ENCODE results near the gene POLR1A. TPM values are rescaled to one million over a fixed set of nuclear protein-coding genes. Genes with fewer than 3 reads are reported as not detected.

POLR1A gene
- 10 to 100 TPM; 13.3 to 22.4 (median 16.6) TPM for total RNA-seq

- Histone ChIP-seq H3K27me3 (no peaks in the 10 kb centered on the region), H3K4me3 (peak within 1 kb of the TSS; percentile 71 to 85 (median 85)), H3K4me1 (peaks cover 30 to 47% (median 42%) of the 10 kb centered on the region in 4 donors), H3K9me3 (no peaks in the 10 kb centered on the region), H3K36me3 (peaks cover 0 to 38% (median 29%) of the 10 kb centered on the region in 4 donors), H3K27ac (replicated peaks in 1 of 4) (peak within 1 kb of the TSS; percentile 74 to 89 (median 86))
- intact Hi-C loops (cut with DNase I): loop anchor here (5.0 kb wide), 1 partner anchor 522 kb away; no protein-coding TSS in a partner anchor
- under 1% methylated on average over 30 of the region's 38 CpGs for WGBS
- peak; percentile 98 for DNase-seq (ENCODE audit: extremely low spot score)
- TF ChIP-seq CTCF (IDR thresholded peaks at IDR 0.05) (no peak), POLR2AphosphoS5 (IDR thresholded peaks at IDR 0.05) (peak in 1 of 2 donors; percentile 56)
Measured at GRCh38 chr2:86105252-86105968, at the start of gene POLR1A. Gene POLR1A, minus strand, starts transcription at chr2:86105886. Its CDS starts 110 bp downstream, at chr2:86105776.

GRCh38 chr2:86150502-86150901 is 44.8 kb upstream of the POLR1A start:
- no peak overlapping the region for H3K4me3 ChIP-seq
- no peaks in the 10 kb centered on the region for H3K9me3 ChIP-seq
- TF ChIP-seq CTCF (IDR thresholded peaks at IDR 0.05) (no peak), POLR2A (IDR thresholded peaks at IDR 0.05; ENCODE audit: low read depth) (no peak), POLR2AphosphoS5 (IDR thresholded peaks at IDR 0.05) (no peak), EP300 (IDR thresholded peaks at IDR 0.05) (no peak)
- DNase-seq (ENCODE audit: extremely low spot score): no peak
- H3K4me1 ChIP-seq: no peaks in the 10 kb centered on the region
- H3K36me3 ChIP-seq: peaks cover 36 to 85% (median 76%) of the 10 kb centered on the region in 4 donors
- H3K27me3 ChIP-seq: no peaks in the 10 kb centered on the region
- 90% methylated on average over 2 of the region's 2 CpGs for WGBS
- intact Hi-C loops (cut with DNase I): no loop called here
- no peak overlapping the region for H3K27ac ChIP-seq (replicated peaks in 1 of 4)

- Histone ChIP-seq H3K36me3 (peaks cover 52 to 92% (median 89%) of the 10 kb centered on the region in 4 donors), H3K27ac (replicated peaks in 1 of 4) (no peak overlapping the region), H3K9me3 (no peaks in the 10 kb centered on the region), H3K27me3 (no peaks in the 10 kb centered on the region), H3K4me1 (no peaks in the 10 kb centered on the region), H3K4me3 (no peak overlapping the region)
- intact Hi-C loops (cut with DNase I): no loop called here
- 81% methylated on average over 2 of the region's 2 CpGs for WGBS
- TF ChIP-seq EP300 (IDR thresholded peaks at IDR 0.05) (no peak), POLR2AphosphoS5 (IDR thresholded peaks at IDR 0.05) (no peak)
- no peak for DNase-seq (ENCODE audit: extremely low spot score)
Measured at GRCh38 chr2:86147793-86148192, 42.1 kb upstream of the POLR1A start.

GRCh38 chr2:86143926-86144685 is 38.4 kb upstream of the POLR1A start:
- whole genome bisulfite sequencing: 80% methylated on average over 14 of the region's 14 CpGs
- H3K36me3 ChIP-seq: peaks cover 63 to 98% (median 96%) of the 10 kb centered on the region in 4 donors
- H3K4me3 ChIP-seq: no peak overlapping the region
- no peaks in the 10 kb centered on the region for H3K27me3 ChIP-seq
- no peaks in the 10 kb centered on the region for H3K4me1 ChIP-seq
- no peaks in the 10 kb centered on the region for H3K9me3 ChIP-seq
- DNase-seq (ENCODE audit: extremely low spot score): no peak
- no peak overlapping the region for H3K27ac ChIP-seq (replicated peaks in 1 of 4)
- no peak for TF ChIP-seq POLR2AphosphoS5 (IDR thresholded peaks at IDR 0.05)
- no peak for TF ChIP-seq EP300 (IDR thresholded peaks at IDR 0.05)
- no peak for TF ChIP-seq CTCF (IDR thresholded peaks at IDR 0.05)
- TF ChIP-seq POLR2A (IDR thresholded peaks at IDR 0.05; ENCODE audit: low read depth): no peak
- intact Hi-C loops (cut with DNase I): no loop called here

GRCh38 chr2:86143307-86143706 is 37.6 kb upstream of the POLR1A start:
- Histone ChIP-seq H3K27ac (replicated peaks in 1 of 4) (no peak overlapping the region), H3K9me3 (no peaks in the 10 kb centered on the region), H3K27me3 (no peaks in the 10 kb centered on the region), H3K4me1 (no peaks in the 10 kb centered on the region), H3K4me3 (no peak overlapping the region), H3K36me3 (peaks cover 62 to 98% (median 96%) of the 10 kb centered on the region in 4 donors)
- intact Hi-C loops (cut with DNase I): no loop called here
- 83% methylated on average over 6 of the region's 6 CpGs for WGBS
- no peak for DNase-seq (ENCODE audit: extremely low spot score)
- TF ChIP-seq POLR2A (IDR thresholded peaks at IDR 0.05; ENCODE audit: low read depth) (no peak), POLR2AphosphoS5 (IDR thresholded peaks at IDR 0.05) (no peak), CTCF (IDR thresholded peaks at IDR 0.05) (no peak), EP300 (IDR thresholded peaks at IDR 0.05) (no peak)
